ENCODE measurements around the gene EHMT1. TPM values are rescaled to one million over a fixed set of nuclear protein-coding genes. Genes with fewer than 3 reads are reported as not detected.

Gene EHMT1
- total RNA-seq, 1 experiment from 2014 or later: 112 TPM

DNA sequence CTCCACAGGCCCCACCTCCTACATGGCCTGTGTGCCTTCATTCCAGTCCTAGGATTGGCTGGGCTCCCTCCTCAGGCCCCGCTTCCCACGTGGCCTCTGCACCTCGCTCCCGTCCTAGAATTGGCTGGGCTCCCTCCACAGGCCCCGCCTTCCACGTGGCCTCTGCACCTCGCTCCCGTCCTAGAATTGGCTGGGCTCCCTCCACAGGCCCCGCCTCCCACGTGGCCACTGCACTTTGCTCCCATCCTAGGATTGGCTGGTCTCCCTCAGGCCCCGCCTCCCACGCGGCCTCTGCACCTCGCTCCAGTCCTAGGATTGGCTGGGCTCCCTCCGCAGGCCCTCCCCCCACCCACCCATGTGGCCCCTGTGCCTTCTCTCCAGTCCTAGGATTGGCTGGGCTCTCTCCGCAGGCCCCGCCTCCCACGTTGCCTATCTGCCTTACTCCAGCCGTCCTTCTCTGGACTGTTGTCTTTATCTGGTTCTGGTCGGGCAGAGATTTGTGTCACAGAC lies 213.4 kb downstream of the EHMT1 start:
- DNase-seq: no peak
- Histone ChIP-seq H3K4me1 (ENCODE audit: insufficient read depth, low read length) (no peaks in the 10 kb centered on the region), H2BK12ac (ENCODE audit: insufficient read length, low read depth, low read length) (no peak overlapping the region), H3K56ac (ENCODE audit: insufficient read length, low read depth, low read length) (no peak overlapping the region), H3K23me2 (ENCODE audit: insufficient read length, low read depth, low read length, poor library complexity, severe bottlenecking) (no peaks in the 10 kb centered on the region), H2BK120ac (ENCODE audit: low read depth, low read length, poor library complexity, severe bottlenecking) (no peak overlapping the region), H3K4me2 (ENCODE audit: insufficient read depth, insufficient read length, low read length) (no peak overlapping the region), H4K8ac (replicated peaks; ENCODE audit: insufficient read length, low read depth, low read length) (no peak overlapping the region), H4K5ac (ENCODE audit: insufficient read length, low read depth, low read length) (no peak overlapping the region), H3K23ac (ENCODE audit: insufficient read length, low read depth, low read length) (no peak overlapping the region), H3T11ph (ENCODE audit: low read length) (no peak overlapping the region), H2BK15ac (ENCODE audit: low read depth, low read length) (no peak overlapping the region), H4K91ac (ENCODE audit: insufficient read length, low read depth, low read length) (no peak overlapping the region), H3K79me2 (ENCODE audit: insufficient read depth, low read length) (no peaks in the 10 kb centered on the region), H3K9me3 (ENCODE audit: control insufficient read depth, low read depth, low read length) (no peaks in the 10 kb centered on the region), H3K18ac (ENCODE audit: insufficient read length, low read depth, low read length) (no peak overlapping the region), H2AK5ac (ENCODE audit: insufficient read length, low read length) (no peak overlapping the region), H3K27me3 (ENCODE audit: insufficient read depth, low read length) (no peaks in the 10 kb centered on the region), H3K79me1 (ENCODE audit: insufficient read depth, low read depth, low read length, poor library complexity, severe bottlenecking) (no peaks in the 10 kb centered on the region), H3K9ac (ENCODE audit: extremely low read depth, insufficient read length, low read length) (no peak overlapping the region), H3K14ac (ENCODE audit: insufficient read depth, low read length) (no peak overlapping the region), H3K27ac (ENCODE audit: insufficient read length, low read depth, low read length) (no peak overlapping the region), H3K4ac (ENCODE audit: low read depth, low read length) (no peak overlapping the region), H2BK5ac (ENCODE audit: insufficient read length, low read length) (no peak overlapping the region), H2BK20ac (ENCODE audit: low read depth, low read length, poor library complexity, severe bottlenecking) (no peak overlapping the region), H4K20me1 (ENCODE audit: control insufficient read depth, insufficient read depth, insufficient read length) (no peaks in the 10 kb centered on the region), H2AFZ (ENCODE audit: low read length) (no peak overlapping the region)
- no peak overlapping the region; a peak in 1 of 7 replicates for H3K27ac Mint-ChIP-seq
- H3K27me3 Mint-ChIP-seq (ENCODE audit: low read depth): no peaks in the 10 kb centered on the region
- H3K9me3 Mint-ChIP-seq: no peaks in the 10 kb centered on the region
- TF ChIP-seq, protein P1, sequence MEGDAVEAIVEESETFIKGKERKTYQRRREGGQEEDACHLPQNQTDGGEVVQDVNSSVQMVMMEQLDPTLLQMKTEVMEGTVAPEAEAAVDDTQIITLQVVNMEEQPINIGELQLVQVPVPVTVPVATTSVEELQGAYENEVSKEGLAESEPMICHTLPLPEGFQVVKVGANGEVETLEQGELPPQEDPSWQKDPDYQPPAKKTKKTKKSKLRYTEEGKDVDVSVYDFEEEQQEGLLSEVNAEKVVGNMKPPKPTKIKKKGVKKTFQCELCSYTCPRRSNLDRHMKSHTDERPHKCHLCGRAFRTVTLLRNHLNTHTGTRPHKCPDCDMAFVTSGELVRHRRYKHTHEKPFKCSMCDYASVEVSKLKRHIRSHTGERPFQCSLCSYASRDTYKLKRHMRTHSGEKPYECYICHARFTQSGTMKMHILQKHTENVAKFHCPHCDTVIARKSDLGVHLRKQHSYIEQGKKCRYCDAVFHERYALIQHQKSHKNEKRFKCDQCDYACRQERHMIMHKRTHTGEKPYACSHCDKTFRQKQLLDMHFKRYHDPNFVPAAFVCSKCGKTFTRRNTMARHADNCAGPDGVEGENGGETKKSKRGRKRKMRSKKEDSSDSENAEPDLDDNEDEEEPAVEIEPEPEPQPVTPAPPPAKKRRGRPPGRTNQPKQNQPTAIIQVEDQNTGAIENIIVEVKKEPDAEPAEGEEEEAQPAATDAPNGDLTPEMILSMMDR (conservative IDR thresholded peaks at IDR 0.05): no peak
- H3K36me3 Mint-ChIP-seq (ENCODE audit: insufficient read depth in 1 of 3, low read depth in 3 of 3): peaks cover 31 to 55% (median 51%) of the 10 kb centered on the region in 3 experiments
- no peaks in the 10 kb centered on the region for H3K4me1 Mint-ChIP-seq
- no peak overlapping the region for H3K4me3 Mint-ChIP-seq
- WGBS (ENCODE audit: extremely low coverage, insufficient read length, low lambda C conversion rate): no CpG with 5 or more reads among the region's 20 CpGs

Data from H9 (cell line).